CD4-positive, alpha-beta T cell treated with Interleukin-21 for 1 hour (primary cell): ENCODE data around the gene STARD10.

Source experiments
- DNase-seq: peaks from one replicate; pipeline ENCODE4 v3.0.0-alpha.2; 2020

Gene STARD10

GRCh38 chr11:72723508-72723907 is 70.3 kb downstream of the STARD10 start:
- no peak for DNase-seq

GRCh38 chr11:72722050-72722748 is 71.6 kb downstream of the STARD10 start:
- DNase-seq, result peak; percentile 90

- peak; percentile 45 for DNase-seq
Measured at GRCh38 chr11:72721689-72722049, 72.2 kb downstream of the STARD10 start.

- no peak for DNase-seq
Measured at GRCh38 chr11:72721276-72721675, 72.6 kb downstream of the STARD10 start.

- DNase-seq, result no peak
Measured at GRCh38 chr11:72720784-72721183, 73.1 kb downstream of the STARD10 start.

GRCh38 chr11:72720047-72720446 is 73.8 kb downstream of the STARD10 start:
- DNase-seq, result no peak

GRCh38 chr11:72719551-72719950 is 74.3 kb downstream of the STARD10 start:
- DNase-seq, result no peak

- DNase-seq, result no peak
Measured at GRCh38 chr11:72719144-72719543, 74.7 kb downstream of the STARD10 start.

GRCh38 chr11:72718101-72718501 is 75.7 kb downstream of the STARD10 start:
- DNase-seq, result no peak

GRCh38 chr11:72716788-72717435 is 76.9 kb downstream of the STARD10 start:
- no peak for DNase-seq

- DNase-seq, result no peak
Measured at GRCh38 chr11:72716290-72716689, 77.6 kb downstream of the STARD10 start.

GRCh38 chr11:72712841-72713240 is 81.0 kb downstream of the STARD10 start:
- DNase-seq, result no peak

- DNase-seq, result no peak
Measured at GRCh38 chr11:72712168-72712751, 81.6 kb downstream of the STARD10 start.

GRCh38 chr11:72711141-72711540 is 82.7 kb downstream of the STARD10 start:
- DNase-seq, result no peak

- no peak for DNase-seq
Measured at GRCh38 chr11:72710278-72710677, 83.6 kb downstream of the STARD10 start.

GRCh38 chr11:72709478-72710238 is 84.2 kb downstream of the STARD10 start:
- no peak for DNase-seq

- DNase-seq, result no peak
Measured at GRCh38 chr11:72707032-72707431, 86.8 kb downstream of the STARD10 start.

GRCh38 chr11:72706579-72706978 is 87.3 kb downstream of the STARD10 start:
- DNase-seq, result no peak

- DNase-seq, result no peak
Measured at GRCh38 chr11:72705442-72706365, 88.1 kb downstream of the STARD10 start.

GRCh38 chr11:72704783-72705265 is 89.0 kb downstream of the STARD10 start:
- DNase-seq, result no peak
